GM12873 (cell line): Measurements from ENCODE around the gene LRRC4C.

Source experiments
- CTCF ChIP-seq: IDR thresholded peaks from 2 replicates; pipeline ENCODE4 v1.5.1; 2012; ENCODE audit warnings: low read depth, mild to moderate bottlenecking, moderate library complexity, low read length, control low read depth; ENCODE audit not compliant: insufficient read depth; ENCODE audit errors: missing control alignments

LRRC4C gene

GRCh38 chr11:40287916-40288803 lies 1171.3 kb downstream of the LRRC4C start:
- TF ChIP-seq CTCF: no peak

- TF ChIP-seq CTCF: no peak
These were observed 1173.3 kb downstream of the LRRC4C start for GRCh38 chr11:40286137-40286536.

- no peak for TF ChIP-seq CTCF
These were observed 1173.9 kb downstream of the LRRC4C start for GRCh38 chr11:40285558-40285957.

GRCh38 chr11:40281052-40281580 lies 1178.3 kb downstream of the LRRC4C start:
- TF ChIP-seq CTCF: no peak

- TF ChIP-seq CTCF: no peak
These were observed 1179.0 kb downstream of the LRRC4C start for GRCh38 chr11:40280159-40281051.

- no peak for TF ChIP-seq CTCF
These were observed 1182.5 kb downstream of the LRRC4C start for GRCh38 chr11:40276960-40277359.

- no peak for TF ChIP-seq CTCF
These were observed 1185.4 kb downstream of the LRRC4C start for GRCh38 chr11:40274017-40274416.
